GM19099 (cell line): Measurements from ENCODE around the gene NUDT1.

Source experiments
- POLR2A ChIP-seq: IDR thresholded peaks from 3 replicates; pipeline ENCODE4 v1.6.1; 2011; ENCODE audit warnings: low read depth; ENCODE audit not compliant: insufficient read length; ENCODE audit errors: extremely low read depth

The NUDT1 gene

DNA sequence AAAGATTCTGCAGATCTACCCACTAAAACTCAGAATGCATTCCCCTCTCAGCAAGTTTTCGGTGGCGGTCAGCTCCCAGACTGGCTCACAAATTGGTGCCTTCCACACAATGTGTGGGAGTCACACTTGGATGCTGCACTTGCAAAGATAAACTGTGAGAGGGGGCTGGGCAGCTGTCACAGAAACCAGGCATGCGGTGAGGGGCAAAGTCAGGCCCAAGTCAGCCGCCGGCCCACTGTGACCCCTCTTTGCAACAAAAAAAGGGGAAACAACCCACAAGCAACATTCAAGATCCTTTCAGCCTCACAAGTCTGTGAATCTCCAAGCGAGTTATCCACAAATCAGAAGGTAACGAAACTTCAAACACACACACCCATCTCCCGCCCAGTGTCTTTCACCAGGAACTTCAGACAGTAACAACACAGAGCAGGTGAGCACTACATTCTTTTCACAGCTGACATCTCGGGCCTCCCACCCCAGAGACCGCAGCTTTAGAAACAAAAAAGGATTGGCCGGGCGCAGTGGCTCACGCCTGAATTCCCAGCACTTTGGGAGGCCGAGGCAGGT lies 40.2 kb downstream of the NUDT1 start:
- no peak for TF ChIP-seq POLR2A

DNA sequence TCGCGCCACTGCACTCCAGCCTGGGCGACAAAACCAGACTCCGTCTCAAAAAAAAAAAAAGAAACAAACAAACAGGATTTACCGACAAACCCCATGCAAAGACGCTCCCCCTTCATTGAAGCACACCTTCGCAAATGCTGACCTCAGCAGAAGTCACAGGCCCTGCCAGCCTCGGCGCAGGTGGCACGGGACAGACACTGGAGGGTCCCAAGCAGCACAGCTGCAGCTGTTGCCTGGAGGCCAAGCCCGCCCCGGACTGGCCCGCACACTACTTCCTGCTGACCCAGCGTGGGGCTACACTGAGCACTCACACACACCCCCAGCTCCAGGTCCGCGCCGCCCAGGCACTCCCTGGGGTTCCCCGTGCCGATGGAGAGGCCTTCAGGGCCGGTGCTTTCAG lies 41.0 kb downstream of the NUDT1 start:
- no peak for TF ChIP-seq POLR2A

- no peak for TF ChIP-seq POLR2A
Measured at GRCh38 chr7:2287745-2288144, 45.7 kb downstream of the NUDT1 start.

GRCh38 chr7:2288503-2288902 lies 46.5 kb downstream of the NUDT1 start:
- no peak for TF ChIP-seq POLR2A

DNA sequence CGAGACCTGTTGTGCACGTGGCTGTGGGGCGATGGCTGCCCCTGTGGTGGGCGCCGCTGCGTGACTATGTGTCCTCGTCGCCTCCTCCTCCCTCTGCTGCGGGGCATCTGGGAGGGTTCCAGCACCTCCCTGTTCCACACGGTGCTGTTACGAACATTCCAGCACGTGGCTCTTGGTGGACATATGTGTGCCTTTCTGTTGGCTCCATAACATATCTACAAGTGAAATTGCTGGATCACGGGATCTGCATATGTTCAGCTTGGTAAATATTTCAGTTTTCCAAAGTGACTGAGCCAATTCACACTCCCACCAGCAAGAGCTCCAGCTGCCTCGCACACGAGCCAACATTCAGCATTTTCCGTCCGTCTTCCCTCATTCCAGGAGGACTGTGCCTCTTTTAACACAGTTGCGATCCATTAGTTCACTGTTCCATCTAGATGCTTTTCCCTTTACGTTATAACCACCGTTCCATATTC lies 47.1 kb downstream of the NUDT1 start:
- TF ChIP-seq POLR2A: no peak

- no peak for TF ChIP-seq POLR2A
Measured at GRCh38 chr7:2289621-2290020, 47.6 kb downstream of the NUDT1 start.

- no peak for TF ChIP-seq POLR2A
Measured at GRCh38 chr7:2290877-2291276, 48.9 kb downstream of the NUDT1 start.

DNA sequence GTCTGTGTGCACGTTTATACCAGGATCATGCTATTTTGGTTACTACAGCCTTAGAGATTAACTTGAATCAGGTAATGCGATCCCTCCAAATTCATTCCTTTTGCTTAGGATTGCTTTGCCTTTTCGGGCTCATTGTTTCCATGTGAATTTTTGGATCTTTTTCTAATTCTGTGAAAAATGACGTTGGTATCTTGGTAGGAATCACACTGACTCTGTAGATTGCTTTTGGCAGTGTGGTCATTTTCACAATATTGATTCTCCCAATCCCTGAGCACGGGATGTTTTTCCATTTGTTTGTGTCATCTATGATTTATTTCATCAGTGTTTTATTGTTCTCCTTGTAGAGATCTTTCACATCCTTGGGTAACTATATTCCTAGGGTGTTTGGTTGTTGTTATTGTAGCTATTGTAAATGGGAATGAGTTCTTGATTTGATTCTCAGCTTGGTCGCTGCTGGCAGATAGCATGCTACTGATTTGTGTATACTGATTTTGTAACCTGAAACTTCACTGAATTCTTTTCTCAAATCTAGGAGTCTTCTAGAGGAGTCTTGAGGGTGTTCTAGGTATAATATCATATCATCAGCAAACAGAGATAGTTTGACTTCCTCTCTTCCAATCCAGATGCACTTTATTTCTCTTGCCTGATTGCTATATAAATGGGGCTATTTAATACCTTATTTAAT lies 54.1 kb downstream of the NUDT1 start:
- no peak for TF ChIP-seq POLR2A

DNA sequence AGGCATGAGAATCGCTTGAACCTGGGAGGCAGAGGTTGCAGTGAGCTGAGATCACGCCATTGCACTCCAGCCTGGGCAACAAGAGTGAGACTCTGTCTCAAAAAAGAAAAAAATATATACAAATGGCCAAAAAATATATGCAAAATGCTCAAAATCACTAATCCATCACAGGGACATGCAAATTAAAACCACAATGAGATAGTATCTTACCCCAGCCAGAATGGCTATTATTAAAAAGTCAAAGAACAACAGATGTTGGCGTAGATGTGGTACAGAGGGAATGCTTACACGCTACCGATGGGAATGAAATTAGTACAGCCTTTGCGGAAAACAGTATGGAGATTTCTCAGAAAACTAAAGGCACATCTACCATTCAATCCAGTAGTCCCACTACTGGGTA lies 54.8 kb downstream of the NUDT1 start:
- no peak for TF ChIP-seq POLR2A

DNA sequence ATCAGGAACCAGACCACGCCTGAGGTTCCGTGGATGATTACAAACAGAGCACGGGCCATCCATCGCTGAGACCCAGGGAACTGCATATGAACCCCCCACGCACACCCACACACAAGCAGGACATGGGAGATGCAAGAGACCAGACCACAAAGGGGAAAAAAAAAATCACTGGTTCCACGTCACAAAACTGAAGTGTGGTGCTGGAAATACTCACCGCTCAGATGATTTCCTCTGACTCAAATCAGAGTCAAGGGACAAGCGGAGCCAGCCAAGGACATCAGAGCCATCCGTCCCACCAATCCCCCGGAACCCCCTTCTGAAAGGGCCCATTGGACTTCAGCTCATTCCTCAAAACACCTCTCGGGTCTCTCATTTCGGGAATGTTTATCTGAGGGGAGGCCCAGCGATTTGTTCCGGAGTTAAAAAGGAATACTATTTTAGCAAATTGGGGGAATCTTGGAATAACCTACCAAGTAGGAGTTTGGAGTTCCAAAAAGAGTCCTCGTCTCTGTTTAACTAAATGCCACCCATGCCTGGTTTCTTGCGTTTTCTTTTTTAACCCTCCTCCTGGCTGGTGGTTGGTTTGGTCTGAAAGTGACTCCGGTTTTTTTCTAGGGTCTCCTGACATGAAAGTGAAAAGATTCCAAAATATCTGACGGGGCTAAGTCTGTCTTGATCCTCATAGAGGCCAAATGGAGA lies 57.3 kb downstream of the NUDT1 start:
- peak; percentile 34 for TF ChIP-seq POLR2A

GRCh38 chr7:2299870-2300512 lies 58.0 kb downstream of the NUDT1 start:
- no peak for TF ChIP-seq POLR2A
